Vagina (tissue), 2 donors: ENCODE results near the gene ATP11C. TPM values are rescaled to one million over a fixed set of nuclear protein-coding genes. Genes with fewer than 3 reads are reported as not detected.

Source experiments
- DNase-seq, 2 donors: peaks; one replicate each; pipeline ENCODE4 v3.0.0-alpha.2; 2017; ENCODE audit errors: extremely low spot score in 2 of 2
- H3K27ac ChIP-seq: fragments of 200-600 bp; sonication (generic); one replicate; pipeline ENCODE4 v1.5.1; 2019
- H3K27me3 ChIP-seq: fragments of 200-600 bp; sonication (generic); one replicate; pipeline ENCODE4 v1.5.1; 2019
- H3K36me3 ChIP-seq, 2 donors: fragments of 200-600 bp; sonication (generic); one replicate each; pipeline ENCODE4 v1.5.1; 2017 to 2019
- H3K4me1 ChIP-seq: fragments of 200-600 bp; sonication (generic); one replicate; pipeline ENCODE4 v1.5.1; 2019
- H3K4me3 ChIP-seq, 2 donors: fragments of 200-600 bp; sonication (generic); 1 replicate in 1 of 2; 2 replicates in 1 of 2; pipeline ENCODE4 v1.5.1; 2016 to 2019
- H3K9me3 ChIP-seq: fragments of 200-600 bp; sonication (generic); one replicate; pipeline ENCODE4 v1.5.1; 2019
- POLR2A ChIP-seq, 2 donors: fragments of 450-650 bp; IDR thresholded peaks; one replicate each; pipeline ENCODE4 v1.6.1; 2017; ENCODE audit warnings: antibody characterized with exemption in 2 of 2, mild to moderate bottlenecking in 2 of 2, moderate library complexity in 2 of 2
- POLR2AphosphoS5 ChIP-seq, 2 donors: sonication (generic); formaldehyde crosslinking; IDR thresholded peaks; one replicate each; pipeline ENCODE4 v1.9.0; 2017; ENCODE audit warnings: antibody characterized with exemption in 2 of 2, mild to moderate bottlenecking in 2 of 2, low read depth in 1 of 2; ENCODE audit not compliant: insufficient read depth in 1 of 2
- intact Hi-C: fragments of 100-400 bp; cut with DNase I; formaldehyde crosslinking; loops from one replicate; pipeline ENCODE4 v1.15.1; 2023
- total RNA-seq: library from RNA; depleted of rRNA; stranded (reverse); fragments of >200 nt; gene quantifications from one replicate; pipeline ENCODE4 v1.2.3, GENCODE V29; 2016
- TF ChIP-seq, protein P1 (sequence below), 3 experiments: fragments of 450-650 bp in 2 of 3; fragments of 200-600 bp in 1 of 3; sonication (generic) in 1 of 3; IDR thresholded peaks; one replicate each; pipeline ENCODE4 v1.5.1; 2017 to 2019; ENCODE audit warnings: antibody characterized with exemption in 3 of 3, mild to moderate bottlenecking in 2 of 3, moderate library complexity in 2 of 3

Gene ATP11C
- total RNA-seq, 1 donor from 2014 or later: 24.1 TPM

DNA sequence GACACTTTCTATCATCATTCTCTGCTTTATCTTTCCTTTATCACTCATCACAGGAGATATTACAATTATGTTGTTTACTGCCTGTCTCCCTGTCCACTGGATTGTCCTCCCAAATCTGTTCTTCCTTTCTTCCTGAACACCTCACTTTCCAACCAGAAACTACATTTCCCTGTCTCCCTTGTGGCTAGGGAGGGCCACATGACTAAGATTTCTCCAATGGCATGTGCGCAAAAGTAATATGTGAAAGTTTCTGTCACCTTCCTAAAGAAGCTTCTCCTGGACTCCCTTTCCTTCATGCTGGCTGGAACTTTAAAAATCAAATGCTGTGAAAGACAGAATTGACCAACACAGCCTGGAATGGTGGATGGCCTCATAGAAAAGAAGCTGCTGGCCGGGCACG, 25.8 kb downstream of the ATP11C start:
- intact Hi-C loops: no loop called here
- no peak for DNase-seq
- no peaks in the 10 kb centered on the region for H3K4me1 ChIP-seq
- no peaks in the 10 kb centered on the region for H3K27me3 ChIP-seq
- no peak overlapping the region for H3K4me3 ChIP-seq
- H3K27ac ChIP-seq: no peak overlapping the region
- no peaks in the 10 kb centered on the region for H3K9me3 ChIP-seq
- H3K36me3 ChIP-seq: no peaks in the 10 kb centered on the region
- TF ChIP-seq POLR2AphosphoS5 (IDR thresholded peaks at IDR 0.05; ENCODE audit: insufficient read depth in 1 of 2, low read depth in 1 of 2): no peak
- TF ChIP-seq POLR2A (IDR thresholded peaks at IDR 0.05): no peak
- TF ChIP-seq, protein P1, sequence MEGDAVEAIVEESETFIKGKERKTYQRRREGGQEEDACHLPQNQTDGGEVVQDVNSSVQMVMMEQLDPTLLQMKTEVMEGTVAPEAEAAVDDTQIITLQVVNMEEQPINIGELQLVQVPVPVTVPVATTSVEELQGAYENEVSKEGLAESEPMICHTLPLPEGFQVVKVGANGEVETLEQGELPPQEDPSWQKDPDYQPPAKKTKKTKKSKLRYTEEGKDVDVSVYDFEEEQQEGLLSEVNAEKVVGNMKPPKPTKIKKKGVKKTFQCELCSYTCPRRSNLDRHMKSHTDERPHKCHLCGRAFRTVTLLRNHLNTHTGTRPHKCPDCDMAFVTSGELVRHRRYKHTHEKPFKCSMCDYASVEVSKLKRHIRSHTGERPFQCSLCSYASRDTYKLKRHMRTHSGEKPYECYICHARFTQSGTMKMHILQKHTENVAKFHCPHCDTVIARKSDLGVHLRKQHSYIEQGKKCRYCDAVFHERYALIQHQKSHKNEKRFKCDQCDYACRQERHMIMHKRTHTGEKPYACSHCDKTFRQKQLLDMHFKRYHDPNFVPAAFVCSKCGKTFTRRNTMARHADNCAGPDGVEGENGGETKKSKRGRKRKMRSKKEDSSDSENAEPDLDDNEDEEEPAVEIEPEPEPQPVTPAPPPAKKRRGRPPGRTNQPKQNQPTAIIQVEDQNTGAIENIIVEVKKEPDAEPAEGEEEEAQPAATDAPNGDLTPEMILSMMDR (IDR thresholded peaks at IDR 0.05): no peak

DNA sequence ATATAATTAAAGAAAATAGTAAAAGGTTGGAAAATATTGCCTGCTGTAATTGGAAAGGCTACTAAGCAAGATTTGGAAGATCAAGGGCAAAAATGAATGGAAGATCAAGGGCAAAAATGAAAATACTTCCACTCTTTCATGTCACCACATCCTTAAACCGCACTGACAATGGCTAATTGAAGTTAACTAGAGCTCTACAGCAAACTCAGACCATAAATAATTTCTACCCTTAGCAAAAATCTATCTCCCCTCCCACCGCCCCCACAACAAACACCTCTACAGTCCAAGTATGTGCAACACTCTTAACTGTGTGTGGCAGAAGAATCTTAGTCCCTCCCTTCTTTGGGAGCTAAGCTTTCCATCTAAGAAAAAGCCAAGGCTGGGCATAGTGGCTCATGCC, 27.1 kb downstream of the ATP11C start:
- Histone ChIP-seq H3K9me3 (no peaks in the 10 kb centered on the region), H3K27ac (no peak overlapping the region), H3K36me3 (no peaks in the 10 kb centered on the region), H3K4me1 (no peaks in the 10 kb centered on the region), H3K27me3 (no peaks in the 10 kb centered on the region), H3K4me3 (no peak overlapping the region)
- intact Hi-C loops: no loop called here
- no peak for DNase-seq
- TF ChIP-seq, protein P1 (IDR thresholded peaks at IDR 0.05): no peak
- no peak for TF ChIP-seq POLR2A (IDR thresholded peaks at IDR 0.05)
- TF ChIP-seq POLR2AphosphoS5 (IDR thresholded peaks at IDR 0.05; ENCODE audit: insufficient read depth in 1 of 2, low read depth in 1 of 2): no peak

DNA sequence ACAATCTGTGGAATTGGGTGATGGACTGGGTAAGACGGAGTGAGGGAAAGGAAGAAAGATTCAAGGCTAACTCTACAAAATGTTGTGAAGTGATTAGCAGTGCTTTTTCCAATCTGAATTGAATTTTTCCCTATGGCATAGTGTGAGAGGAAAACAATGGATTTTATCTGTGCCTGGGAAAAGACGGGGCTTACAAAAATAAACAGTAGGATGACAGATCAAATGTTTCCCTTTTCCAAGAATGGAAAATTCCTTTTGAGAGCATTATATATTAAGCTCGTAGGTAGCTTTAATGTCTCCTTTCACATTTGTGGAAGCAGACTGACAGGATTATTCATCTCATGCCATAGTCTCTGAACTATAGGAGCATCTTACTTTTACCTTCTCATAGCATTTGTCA, 27.8 kb downstream of the ATP11C start:
- Histone ChIP-seq H3K36me3 (no peaks in the 10 kb centered on the region), H3K4me1 (no peaks in the 10 kb centered on the region), H3K9me3 (no peaks in the 10 kb centered on the region), H3K27me3 (no peaks in the 10 kb centered on the region), H3K4me3 (no peak overlapping the region), H3K27ac (no peak overlapping the region)
- intact Hi-C loops: no loop called here
- TF ChIP-seq, protein P1 (IDR thresholded peaks at IDR 0.05): no peak
- TF ChIP-seq POLR2AphosphoS5 (IDR thresholded peaks at IDR 0.05; ENCODE audit: insufficient read depth in 1 of 2, low read depth in 1 of 2) (no peak), POLR2A (IDR thresholded peaks at IDR 0.05) (no peak)
- no peak for DNase-seq

DNA sequence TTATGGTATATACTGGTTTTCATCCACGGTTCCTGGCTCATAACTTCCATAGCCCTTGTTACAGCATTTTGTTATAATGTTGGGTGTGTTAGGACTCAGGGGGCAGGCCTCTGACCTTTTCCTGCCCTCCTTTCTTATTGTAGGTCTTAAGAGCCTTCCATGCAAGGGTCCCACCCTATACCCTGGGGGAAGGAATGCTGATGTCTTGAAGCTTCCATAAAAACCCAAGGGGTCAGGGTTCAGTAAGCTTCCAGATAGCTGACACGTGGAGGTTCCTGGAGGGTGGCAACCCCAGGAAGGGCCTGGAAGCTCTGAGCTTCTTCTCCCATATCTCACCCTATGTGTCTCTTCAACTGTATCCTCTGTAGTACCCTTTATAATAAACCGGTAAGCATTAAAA, 29.6 kb downstream of the ATP11C start:
- intact Hi-C loops: no loop called here

DNA sequence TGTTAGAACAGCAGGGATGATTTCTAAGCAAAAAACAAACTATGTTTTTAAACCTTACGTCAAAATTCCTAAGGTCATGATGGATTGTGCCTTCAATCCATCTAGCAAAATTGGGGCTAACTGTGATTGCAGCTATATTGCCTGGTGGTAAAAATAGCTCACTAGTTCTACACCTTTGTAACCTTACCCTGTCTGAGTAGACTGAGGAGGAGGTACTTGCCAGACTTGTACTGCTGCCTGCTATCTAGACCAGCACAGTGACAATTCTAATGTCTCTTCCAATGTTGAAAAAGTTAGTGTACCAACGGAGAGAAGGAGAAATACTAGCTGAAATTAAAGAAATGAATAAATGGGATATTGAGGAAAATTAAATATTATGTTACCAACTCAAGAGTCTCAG, 30.3 kb downstream of the ATP11C start:
- TF ChIP-seq POLR2A (IDR thresholded peaks at IDR 0.05): no peak
- TF ChIP-seq POLR2AphosphoS5 (IDR thresholded peaks at IDR 0.05; ENCODE audit: insufficient read depth in 1 of 2, low read depth in 1 of 2): no peak
- TF ChIP-seq, protein P1 (IDR thresholded peaks at IDR 0.05): no peak
- H3K4me3 ChIP-seq: no peak overlapping the region
- no peaks in the 10 kb centered on the region for H3K4me1 ChIP-seq
- H3K36me3 ChIP-seq: no peaks in the 10 kb centered on the region
- no peak overlapping the region for H3K27ac ChIP-seq
- intact Hi-C loops: no loop called here
- H3K27me3 ChIP-seq: no peaks in the 10 kb centered on the region
- no peak for DNase-seq
- no peaks in the 10 kb centered on the region for H3K9me3 ChIP-seq

More for the DNA sequence above, 29.6 kb downstream of the ATP11C start:
- DNase-seq: no peak
- H3K4me1 ChIP-seq: no peaks in the 10 kb centered on the region
- H3K27ac ChIP-seq: no peak overlapping the region
- H3K27me3 ChIP-seq: no peaks in the 10 kb centered on the region
- no peaks in the 10 kb centered on the region for H3K9me3 ChIP-seq
- no peaks in the 10 kb centered on the region for H3K36me3 ChIP-seq
- TF ChIP-seq POLR2A (IDR thresholded peaks at IDR 0.05) (no peak), POLR2AphosphoS5 (IDR thresholded peaks at IDR 0.05; ENCODE audit: insufficient read depth in 1 of 2, low read depth in 1 of 2) (no peak)
- TF ChIP-seq, protein P1 (IDR thresholded peaks at IDR 0.05): no peak
- H3K4me3 ChIP-seq: no peak overlapping the region
